DMS79 treated with DMSO at 0.1 percent for 48 hours (cell line): Measurements from ENCODE around the gene PRELID1.
"Not testable (repeated sequence)": the region's sequence is repeated elsewhere in the genome, so short reads cannot be mapped to it uniquely, and the experiment has no call there.

Experiments used
- DNase-seq: peaks from one replicate; lab custom pipeline; 2025; lab: John Stamatoyannopoulos, UW

PRELID1 gene

DNA sequence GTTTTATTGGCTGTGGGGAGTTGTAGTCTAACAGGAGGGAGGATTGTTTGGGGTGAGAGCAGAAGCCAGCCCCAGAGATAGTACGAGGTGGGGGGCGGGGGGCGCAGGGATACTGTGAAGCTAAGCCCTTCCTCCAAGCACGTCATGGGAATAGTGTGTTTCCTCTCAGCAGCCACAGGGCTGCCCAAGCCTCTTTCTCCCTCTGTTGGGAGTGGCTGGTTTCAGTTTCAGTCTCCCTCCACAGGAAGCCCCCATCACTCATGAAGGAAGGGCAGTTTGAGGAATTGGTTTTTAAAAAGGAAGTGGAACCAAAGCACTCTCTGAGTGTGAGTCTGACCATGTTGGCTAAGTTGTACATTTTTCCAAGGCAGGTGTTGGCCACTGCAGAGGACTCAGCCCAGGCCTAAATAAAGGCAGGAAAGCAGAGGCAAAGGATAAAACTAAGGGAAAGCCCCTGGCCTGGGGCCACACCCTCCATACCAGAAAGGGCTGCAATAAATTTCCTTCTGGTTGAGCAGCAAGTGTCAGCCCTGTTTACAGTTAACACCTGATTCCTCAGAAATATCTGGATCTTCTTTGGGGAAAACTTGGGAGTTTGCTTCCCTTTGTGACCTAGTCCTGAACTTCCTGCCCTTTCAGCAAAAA, 3.2 kb upstream of the PRELID1 start:
- DNase-seq = no peak

DNA sequence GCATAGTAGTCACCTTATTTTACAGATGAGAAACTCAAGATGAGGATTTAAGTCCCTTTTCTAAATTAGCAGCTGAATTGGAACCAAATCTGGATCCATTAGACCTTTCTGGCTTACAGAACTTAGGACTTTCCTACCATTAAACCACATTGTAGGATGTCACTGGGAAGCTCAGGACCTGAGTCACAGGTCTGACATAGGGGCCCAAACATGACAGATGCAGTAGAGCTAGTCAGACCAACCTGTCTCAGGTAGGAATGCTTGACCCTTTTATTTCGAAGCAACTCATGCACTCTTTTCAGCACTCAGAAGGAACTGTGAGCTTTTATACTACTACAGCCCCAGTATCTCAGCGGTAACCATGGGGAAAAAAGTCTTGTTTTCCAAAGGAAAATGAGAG, 2.6 kb upstream of the PRELID1 start:
- DNase-seq = no peak

DNA sequence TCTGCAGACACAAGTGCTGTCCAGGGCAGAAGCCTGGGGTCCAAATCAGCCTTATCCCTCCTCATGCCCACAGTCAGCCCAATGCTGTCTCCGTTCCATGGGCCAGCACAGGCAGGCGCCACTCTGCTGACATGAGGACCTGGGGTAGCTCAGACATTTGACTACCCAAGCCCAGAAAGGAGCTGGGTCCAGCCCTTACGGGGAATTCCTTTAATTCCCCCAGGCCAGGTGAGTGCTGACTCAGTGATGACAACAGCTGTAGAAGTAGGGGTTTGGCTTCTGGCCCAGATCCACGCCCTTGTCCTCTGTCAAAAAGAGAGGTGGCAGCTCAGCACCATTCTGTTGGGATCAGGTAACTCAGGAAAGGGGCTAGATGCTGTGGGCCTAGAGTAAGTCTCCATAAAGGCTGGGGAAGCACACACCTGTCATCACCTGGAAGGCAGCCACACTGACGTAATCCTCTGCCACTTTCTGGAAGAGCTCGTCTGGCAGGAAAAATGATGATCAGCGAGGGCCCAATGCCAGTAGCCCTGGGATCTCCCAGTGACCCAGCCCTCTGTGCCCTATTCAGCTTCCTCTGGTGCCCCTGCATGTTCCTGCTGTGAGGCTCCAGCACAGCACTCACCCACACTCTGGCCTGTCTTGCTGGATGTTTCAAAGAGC, 2.0 kb upstream of the PRELID1 start:
- DNase-seq = peak; percentile 76

DNA sequence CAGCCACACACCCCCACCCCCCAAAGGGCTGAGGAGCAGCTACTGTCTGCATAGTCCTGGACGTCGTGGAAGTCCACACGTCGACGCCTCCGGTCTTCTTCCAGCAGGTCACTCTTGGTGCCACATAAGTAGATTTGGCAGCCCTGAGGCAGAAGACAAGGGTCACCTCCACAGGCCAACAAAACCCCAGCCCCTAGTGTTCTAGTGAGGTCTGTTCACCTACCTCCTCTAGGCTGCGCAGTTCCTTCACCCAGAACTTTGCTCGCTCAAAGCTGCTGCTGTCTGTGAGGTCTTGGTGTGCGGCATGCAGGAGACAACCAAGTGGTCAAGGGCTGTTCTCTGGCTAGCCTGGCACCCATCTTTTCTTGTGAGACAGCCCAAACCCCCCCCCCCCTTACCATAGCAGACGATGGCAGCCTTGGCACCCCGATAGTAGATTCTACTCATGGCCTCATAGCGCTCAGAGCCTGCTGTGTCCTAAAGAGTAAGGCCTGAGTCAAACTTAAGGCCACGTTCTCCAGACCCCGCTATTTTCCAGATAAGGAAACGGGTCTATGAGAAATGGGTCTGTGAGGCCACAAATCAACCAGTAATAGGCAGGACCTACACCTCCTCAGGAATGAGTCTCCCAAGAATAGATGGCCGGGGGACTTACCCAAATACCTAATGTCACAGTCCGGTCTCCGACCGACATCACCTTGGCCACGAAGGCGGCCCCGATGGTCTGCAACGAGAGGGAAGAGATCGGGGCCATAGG, 1.1 kb upstream of the PRELID1 start:
- no peak for DNase-seq

DNA sequence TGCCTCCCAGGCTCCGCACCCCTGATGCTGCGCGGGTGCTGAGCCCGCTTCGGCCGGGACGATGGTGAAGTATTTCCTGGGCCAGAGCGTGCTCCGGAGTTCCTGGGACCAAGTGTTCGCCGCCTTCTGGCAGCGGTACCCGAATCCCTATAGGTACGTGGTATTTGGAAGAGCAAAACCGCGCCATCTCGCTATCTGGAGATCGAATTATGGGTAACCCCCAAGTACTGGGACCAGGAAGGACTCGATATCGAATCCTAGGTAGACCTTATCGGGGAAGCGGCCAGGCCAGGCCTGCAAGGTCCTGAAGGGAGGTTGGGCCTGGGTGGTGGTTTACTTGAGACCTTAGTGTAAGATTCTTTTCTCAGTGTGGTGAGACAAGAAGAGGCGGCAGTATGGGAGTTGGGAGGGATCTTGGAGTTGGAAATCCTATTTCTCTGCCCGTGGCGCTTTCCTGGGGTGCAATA, 359 bp downstream of the PRELID1 start:
- DNase-seq = no peak

DNA sequence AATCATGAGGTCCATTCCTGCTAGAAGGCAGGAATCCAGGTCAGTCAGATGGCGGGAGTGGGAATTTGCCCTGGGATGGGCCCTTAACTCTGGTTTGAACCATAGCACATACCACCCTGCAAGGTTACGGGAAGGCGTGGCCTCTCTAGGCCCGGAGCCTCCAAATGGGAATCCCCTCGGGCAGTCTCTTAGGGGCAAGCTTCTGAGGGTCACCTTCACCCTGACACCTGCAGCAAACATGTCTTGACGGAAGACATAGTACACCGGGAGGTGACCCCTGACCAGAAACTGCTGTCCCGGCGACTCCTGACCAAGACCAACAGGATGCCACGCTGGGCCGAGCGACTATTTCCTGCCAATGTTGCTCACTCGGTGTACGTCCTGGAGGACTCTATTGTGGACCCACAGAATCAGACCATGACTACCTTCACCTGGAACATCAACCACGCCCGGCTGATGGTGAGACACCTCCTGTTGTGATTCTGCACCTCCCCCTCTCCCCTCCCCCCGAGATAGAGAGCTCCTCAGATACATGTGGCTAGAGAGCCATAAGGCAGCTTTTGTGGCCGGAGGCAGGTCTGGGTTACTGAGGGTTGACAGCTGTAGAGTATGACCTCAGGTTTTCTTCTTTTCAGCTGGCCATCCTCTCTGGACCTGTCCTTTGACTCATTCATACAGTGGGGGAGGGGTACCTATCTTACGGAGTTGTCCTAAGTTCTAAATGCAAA, 957 bp downstream of the PRELID1 start:
- no peak for DNase-seq

DNA sequence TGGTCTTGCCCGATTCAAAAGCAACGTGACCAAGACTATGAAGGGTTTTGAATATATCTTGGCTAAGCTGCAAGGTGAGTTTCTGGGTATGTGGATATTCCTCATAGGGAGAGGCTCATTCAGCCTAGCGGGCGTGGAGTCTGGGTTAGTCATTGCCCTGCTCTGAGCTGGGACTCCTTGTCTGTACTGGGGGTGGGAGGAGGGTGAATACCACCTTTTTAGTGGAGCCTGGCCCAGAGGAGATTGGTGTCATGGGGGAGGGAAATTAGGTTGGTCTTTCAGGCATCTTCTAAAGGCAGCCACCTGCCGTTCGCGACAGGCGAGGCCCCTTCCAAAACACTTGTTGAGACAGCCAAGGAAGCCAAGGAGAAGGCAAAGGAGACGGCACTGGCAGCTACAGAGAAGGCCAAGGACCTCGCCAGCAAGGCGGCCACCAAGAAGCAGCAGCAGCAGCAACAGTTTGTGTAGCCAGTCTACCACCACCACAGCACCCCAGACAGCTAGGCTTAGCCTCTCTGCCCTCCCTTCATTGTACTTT, 2.6 kb downstream of the PRELID1 start:
- not testable (repeated sequence) for DNase-seq

DNA sequence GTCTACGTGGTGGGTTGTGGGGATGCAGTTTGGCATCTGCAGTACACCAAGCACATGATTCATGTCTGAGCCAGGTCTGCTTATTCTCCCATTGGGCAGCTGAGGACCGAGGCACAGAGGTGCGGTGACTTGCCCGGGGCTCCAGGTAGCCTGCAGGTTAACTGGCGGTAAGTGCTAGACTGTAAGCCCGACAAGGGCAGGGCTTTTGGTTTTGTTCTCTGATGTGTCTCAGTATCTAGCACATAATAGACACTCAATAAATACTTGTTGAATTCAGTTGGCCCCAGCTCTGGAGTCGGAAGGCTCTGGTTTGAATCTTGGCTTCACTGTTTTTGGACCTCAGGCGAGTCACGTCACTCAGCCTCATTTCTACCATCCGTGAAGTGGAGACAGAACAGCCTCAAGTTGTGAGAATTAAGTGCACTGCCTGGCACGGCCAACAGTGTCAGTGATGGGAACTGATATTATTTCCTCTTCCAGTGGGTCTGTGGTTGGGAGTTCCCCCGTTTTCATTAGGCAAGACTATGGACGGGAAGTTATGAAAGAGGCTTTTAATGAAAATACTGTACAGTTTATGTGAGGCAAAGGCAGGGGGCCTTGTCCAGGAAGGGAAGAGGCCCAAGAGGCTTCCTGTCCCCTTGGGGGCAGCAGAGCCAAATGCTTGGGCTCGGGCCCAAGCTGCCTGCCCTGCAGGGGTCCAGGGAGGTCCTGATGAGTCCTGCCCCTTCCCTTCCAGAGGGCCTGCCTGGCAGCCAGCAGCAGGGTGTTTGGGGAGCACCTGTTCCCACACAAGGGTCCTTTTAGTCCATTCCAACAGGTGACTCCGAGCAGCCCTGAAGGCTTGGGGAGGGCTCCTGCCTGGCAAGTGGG, 3.3 kb downstream of the PRELID1 start:
- no peak for DNase-seq

DNA sequence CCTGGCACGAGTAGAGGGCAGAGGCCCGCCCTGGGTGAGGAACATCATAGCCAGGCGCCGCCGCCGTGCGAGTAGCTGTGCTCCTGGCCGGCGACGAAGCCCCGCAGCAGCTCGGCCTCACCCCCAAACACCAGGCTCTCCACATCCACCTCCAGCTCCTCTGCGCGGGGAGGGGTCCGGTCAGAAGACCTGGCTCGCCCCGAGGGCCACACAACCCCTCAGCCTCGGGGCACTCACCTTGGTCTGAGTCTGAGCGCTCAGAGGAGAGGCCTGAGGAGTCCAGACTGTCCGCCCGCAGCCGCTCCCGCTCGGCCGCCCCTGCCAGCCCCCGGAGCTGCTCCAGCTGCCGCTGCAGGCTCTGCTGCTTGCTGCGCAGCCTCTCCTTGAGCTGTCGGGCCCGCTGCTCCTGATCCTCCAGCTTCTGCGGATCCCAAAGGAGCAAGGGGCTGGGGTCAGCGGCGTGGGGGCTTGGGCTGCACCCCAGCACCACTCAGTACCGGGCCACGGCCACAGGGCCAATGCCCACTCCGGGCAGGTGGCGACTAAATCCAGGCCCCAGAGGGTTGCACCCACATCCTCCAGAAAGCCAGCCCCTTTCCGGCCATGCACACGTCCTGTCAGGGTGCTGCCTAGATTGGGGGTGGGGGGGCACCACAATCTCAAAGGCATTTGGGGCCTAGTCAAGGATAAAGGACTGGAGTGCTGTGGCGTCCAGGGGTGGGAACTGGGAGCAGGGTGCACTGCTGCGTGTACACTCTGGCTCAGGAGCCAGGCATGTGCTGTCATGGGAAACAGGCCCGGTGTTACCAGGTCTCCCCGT, 4.2 kb downstream of the PRELID1 start:
- no peak for DNase-seq

DNA sequence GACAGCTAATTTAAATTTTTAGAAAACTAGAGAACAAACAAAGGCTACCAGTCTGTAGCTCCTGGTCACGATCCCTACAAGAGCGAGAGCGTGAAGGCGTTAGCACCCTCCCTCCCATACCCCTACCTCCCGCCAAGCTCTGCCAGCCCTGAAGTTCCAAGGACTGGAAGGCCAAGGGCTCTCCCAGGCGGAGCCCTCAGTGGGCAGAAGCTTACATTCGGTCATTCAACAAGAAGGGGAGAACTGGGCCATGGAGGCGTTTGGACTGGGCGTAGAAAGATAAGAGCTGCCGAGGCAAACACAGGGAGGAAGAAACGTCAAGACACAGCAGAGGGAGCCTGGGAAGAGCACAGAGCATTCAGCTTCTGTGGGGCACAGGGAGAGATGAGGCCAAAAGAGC, 5.1 kb downstream of the PRELID1 start:
- DNase-seq = no peak

DNA sequence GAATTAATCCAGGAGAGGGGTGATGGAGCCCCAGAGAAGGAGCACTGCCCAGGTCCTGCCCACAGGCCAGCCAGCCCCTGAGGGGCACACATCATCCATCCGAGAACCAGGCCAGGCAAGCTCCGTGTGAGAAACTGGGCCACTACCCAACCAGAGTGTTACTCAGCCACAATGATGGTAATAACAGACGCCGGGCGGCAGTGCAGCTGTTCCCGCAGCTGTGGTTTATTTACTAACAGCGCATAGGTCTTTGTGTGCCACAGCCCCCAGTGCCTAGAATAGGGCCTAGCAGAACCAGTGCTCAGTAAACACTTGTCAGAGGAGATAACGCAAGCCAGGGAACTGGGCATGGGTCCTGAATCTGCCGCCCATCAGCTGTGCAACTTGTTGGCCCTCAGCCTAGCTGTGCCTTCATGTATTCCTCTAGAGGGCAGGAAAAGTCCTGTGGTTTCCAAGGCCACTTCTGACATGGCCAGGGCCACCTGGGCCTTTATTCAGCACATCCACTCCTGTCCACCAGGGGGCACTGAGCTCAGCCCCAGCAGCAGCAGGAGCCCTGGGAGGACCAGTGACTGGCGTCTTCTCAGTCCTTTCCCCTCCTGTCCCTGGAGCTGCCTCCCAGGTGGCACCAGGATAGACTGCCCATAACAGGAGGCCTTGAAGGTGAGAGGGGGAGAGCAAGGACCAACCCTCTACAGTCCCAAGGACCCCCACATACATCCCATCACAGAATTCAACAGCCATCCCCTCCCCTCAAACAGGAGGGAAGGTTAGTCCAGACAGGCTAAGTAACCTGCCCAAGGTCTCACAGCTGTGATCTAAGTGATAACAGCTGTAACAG, 6.0 kb downstream of the PRELID1 start:
- peak; percentile 3 for DNase-seq

DNA sequence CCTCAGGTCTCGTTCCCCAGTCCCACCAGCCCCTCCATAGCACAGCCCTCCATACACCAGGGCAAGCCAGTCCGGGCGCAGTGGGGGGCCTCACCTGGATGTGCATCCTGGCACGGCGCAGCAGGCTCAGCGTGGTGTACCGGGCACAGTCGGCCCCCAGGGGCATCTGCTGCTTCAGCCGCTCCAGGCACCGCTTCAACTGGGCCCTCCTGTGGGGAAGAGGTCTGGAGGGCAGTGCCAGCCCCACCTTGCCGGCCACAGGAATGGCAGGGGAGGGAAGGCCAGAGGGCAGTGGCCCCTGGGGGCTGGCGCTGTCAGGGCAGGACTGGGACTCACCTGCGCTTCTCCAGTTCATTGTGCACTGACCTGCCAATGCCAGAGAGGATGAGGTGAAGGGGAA, 6.7 kb downstream of the PRELID1 start:
- no peak for DNase-seq

DNA sequence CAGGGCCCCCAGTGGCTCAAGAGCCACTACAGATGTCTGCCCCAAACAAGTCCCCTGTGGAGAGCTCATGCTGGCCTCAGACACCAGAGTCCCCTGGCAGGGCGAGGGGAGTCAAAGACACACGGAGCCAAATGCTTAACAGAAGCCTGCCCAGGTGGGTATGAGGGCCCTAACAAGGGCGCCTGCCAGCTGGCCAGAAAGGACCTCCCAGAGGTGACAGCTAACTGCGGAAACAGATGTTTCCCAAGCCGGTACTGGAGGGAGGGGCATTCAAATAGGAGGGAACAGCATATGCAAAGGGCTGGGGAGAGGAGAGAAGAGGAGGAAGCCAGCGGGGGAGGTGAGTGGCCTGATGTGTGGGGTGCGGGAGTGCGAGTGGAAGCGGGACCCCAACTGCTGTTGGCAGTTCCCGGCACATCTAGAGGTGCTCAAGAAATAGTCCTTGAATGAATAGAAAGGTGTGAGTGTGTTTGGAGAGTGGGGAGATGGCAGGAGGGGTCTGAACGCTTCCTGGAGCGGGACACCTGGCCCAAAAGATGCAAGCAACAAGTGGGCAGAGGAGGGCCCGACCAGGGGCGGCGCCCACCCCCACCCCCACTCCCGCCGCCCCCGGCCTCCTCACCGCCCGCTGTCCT, 7.3 kb downstream of the PRELID1 start:
- no peak for DNase-seq

DNA sequence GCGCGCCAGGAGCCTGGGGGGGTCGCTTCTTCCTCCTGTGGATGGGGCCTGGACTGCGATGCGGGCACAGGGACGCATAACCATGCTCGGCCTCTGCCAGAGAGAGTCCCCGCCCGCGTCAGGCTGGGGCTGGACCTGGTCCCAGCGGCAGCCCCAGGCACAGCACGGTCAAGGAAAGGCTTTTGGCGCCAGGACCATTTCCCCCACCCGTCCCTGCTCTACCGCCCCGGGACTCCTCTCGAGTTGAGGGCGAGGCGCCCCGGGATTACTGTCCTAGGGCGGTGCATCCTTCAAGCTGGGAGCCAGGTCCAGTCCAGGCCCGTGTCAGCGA, 7.8 kb downstream of the PRELID1 start:
- no peak for DNase-seq

DNA sequence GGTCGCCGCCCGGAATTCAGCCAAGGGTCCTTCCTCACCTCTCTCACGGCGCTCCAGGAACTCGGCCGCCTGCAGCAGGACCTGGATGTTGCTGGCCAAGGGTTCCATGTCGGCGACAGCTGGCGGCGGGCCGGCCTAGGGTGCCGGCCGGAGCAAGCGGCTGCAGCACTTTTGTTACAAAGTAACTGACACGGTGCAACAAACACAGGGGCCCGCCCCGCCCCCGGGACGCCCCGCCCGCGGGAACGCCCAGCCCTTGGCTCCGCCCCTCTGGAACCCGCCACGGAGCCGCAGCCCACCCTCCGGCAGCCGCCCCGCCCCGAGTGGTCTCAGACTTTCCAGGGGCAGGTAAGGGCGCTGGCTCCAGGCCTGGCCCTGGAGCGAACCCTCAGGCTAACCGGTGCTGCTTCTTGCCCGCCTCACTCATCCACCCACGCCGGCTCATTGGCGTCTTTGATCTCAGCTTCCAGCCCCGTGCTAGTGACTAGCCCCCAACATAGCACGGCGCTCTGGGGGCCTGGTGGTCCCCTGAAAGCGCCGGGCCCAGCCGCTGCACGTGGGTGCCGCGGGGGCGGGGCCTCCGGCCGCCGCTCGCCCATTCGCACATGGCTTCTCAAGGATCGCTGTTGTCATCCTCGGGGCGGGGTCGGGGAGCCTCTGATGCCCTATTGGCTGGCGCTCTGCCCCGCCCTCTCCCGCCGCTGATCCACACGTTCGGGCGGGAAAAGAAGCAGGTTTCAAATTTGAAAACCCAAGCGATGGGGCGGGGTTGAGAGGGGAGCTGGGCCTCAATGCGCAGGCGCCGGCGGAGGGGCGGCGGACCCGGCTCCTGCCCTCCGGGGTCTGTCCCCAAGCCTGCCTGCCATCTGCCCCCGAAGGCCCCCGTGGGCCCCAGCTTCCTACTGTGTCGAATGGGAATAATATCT, 8.4 kb downstream of the PRELID1 start, which contains the start of gene MXD3:
MXD3 (minus strand) TSS at position 176 of the 926 bp plus-strand sequence; CDS start at position 108, 68 bp downstream.
- peak; percentile 77 for DNase-seq

DNA sequence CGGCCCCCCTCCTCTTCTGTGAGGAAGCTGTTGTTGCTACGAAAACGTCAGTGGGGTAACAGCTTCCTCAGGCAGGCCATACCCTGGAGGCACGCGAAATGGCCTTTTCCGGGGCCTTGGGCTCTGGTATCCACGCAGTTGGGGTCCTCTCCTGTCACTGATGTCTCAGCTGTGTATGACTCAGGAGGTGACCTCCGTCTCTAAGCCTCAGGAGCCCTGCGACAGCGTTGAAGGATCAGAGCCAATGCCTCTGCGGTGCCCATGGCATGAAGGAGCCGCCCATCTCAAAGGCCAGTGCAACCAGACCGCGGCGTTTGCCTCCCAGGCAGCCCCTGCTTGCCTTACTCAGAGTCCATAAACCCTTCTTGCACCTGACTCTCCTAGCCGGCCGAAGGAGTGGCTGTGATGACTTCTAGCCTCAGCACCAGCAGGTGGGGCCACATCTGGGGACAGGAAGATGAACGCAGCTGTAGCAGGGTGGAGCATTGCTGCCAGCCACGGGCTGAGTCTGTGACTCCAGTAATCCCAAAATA, 9.1 kb downstream of the PRELID1 start:
- no peak for DNase-seq

DNA sequence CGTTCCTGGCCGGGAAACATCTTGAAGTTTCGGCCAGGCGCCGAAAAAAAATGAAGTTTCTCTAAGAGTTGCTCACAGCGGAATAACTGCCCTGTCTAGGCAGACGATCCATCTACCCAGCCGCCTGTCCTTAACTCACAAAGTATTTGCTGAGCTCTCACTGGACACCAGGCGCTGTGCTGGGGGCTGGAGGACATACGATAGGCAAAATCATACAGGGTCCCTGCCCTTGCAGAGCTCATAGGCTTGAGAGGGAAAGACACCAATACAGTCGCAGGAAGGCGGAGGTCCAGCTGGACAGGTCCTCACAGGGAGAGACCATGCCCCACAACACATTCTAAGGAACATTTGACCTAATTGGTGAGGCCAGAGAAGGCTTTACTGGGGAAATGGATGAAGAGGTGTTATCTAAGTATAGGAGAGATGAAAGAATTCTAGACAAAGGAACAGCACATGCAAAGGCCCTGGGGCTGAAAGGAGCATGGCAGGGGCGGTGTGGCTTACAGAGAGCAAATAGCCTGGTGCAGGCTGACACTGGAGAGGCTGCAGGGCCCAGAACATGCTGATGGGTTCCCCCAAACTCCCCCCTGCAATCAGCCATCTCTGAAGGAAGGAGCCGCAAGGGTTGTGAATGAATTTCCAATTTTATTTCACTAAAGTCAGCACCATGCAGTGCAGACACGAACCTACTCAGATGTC, 10.1 kb downstream of the PRELID1 start:
- no peak for DNase-seq
